GM12865 (cell line): ENCODE measurements around the gene DIAPH1.
A peak's percentile ranks its signal among the peaks of the same experiment; 100 is the strongest.

Source experiments
- DNase-seq: peaks from one replicate; pipeline ENCODE4 v3.0.0; 2010; ENCODE audit warnings: low read depth
- H3K4me3 ChIP-seq: 2 replicates; pipeline ENCODE4 v1.5.1; 2011; ENCODE audit warnings: mild to moderate bottlenecking, low read depth, low read length, control low read depth
- TF ChIP-seq, protein P1 (sequence below): IDR thresholded peaks from 2 replicates; pipeline ENCODE4 v1.5.1; 2011; ENCODE audit warnings: low read length, control low read depth, low read depth, inconsistent platforms; ENCODE audit not compliant: insufficient read depth; ENCODE audit errors: missing control alignments

DIAPH1 gene

DNA sequence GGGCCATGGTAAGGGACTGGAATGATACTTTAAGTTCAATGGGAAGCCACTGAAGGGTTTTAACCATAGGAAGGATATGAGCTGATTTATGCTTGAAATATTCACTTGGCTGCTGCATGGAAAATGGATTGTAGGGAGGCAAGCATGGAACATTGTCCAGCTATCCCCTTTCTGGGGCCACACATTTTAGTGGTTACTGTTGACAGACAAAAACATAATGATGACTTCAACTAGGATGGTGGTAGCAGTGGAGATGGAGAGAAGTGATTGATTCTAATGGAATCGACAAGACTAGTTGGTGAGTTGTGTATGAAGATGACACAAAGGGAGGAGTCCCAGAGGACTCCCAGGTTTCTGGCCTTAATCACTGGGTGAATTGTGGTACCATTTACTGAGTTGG is 38.6 kb upstream of the DIAPH1 start:
- no peak for DNase-seq
- TF ChIP-seq, protein P1, sequence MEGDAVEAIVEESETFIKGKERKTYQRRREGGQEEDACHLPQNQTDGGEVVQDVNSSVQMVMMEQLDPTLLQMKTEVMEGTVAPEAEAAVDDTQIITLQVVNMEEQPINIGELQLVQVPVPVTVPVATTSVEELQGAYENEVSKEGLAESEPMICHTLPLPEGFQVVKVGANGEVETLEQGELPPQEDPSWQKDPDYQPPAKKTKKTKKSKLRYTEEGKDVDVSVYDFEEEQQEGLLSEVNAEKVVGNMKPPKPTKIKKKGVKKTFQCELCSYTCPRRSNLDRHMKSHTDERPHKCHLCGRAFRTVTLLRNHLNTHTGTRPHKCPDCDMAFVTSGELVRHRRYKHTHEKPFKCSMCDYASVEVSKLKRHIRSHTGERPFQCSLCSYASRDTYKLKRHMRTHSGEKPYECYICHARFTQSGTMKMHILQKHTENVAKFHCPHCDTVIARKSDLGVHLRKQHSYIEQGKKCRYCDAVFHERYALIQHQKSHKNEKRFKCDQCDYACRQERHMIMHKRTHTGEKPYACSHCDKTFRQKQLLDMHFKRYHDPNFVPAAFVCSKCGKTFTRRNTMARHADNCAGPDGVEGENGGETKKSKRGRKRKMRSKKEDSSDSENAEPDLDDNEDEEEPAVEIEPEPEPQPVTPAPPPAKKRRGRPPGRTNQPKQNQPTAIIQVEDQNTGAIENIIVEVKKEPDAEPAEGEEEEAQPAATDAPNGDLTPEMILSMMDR = no peak
- no peak overlapping the region for H3K4me3 ChIP-seq

- TF ChIP-seq, protein P1 = no peak
- H3K4me3 ChIP-seq = no peak overlapping the region
- DNase-seq = no peak
Observed at GRCh38 chr5:141656396-141656795, 37.6 kb upstream of the DIAPH1 start.

- DNase-seq = no peak
- H3K4me3 ChIP-seq = no peak overlapping the region
- TF ChIP-seq, protein P1 = no peak
Observed at GRCh38 chr5:141655020-141655419, 36.2 kb upstream of the DIAPH1 start.

- DNase-seq = no peak
- no peak overlapping the region for H3K4me3 ChIP-seq
Observed at GRCh38 chr5:141654298-141654697, 35.5 kb upstream of the DIAPH1 start.

DNA sequence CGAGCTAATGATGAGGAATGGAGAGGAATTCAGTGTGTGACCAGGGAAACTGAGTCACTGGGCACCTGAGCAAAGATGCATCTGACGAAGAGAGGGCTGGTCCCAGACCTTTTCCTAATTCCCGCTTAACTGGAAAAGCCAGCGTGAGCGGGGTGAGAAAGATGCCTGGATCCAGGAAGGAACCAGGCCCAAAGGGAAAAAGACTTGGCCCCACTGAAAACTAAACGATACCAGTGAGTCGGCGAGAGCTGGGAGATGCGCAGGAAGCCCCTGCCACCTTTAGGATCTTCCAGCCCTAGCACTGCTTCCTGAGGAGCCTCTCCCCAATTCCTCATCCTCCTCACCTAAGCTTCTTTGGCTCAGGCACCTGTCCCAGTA is 32.9 kb upstream of the DIAPH1 start:
- peak overlapping the region; percentile 67 for H3K4me3 ChIP-seq
- no peak for DNase-seq
- TF ChIP-seq, protein P1 = no peak

More at GRCh38 chr5:141654298-141654697, 35.5 kb upstream of the DIAPH1 start:
- TF ChIP-seq, protein P1 = no peak

DNA sequence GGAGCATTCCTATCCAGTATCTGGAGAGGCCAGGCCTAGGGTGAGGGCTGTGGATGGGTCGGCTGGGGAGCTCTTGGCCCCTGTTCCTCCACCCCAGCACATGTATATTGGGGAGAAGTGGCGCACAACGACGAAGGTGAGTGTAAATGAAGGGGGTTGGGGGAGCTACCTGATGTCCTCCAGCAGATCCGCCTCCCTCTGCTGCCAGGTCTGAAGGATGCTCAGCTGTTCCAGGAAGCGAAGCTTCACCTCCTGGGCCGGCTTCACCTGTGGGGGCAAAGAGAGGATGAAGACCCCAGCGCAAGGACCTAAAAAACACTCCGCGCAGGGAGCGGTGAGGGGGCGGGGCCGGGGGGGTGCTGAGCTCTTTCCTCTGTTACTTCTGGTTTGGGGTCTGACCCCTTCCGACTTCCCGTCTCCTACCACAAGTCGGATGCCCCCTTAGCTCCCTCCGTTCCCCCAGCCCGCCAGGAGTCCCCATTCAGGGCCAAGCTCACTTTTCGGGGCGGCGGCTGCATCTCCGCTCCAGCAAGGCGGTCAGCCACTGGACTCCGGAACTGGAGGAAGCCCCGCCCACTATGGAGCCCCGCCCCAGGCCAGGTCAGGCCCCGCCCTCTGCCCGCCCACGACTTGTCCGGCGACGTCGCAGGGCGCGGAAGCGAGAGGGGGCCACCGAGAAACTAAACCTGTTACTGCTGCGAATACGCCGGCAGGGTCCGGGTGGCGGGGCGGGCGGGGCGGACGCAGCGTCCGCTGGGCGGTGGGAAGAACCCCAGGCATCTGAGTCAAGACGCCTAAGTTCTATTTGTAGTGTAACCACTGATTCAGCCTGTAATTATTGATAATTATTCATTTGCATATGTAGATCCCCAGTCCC is 32.3 kb upstream of the DIAPH1 start, which contains the start of gene FCHSD1:
Gene FCHSD1 (minus strand): TSS at position 568 of the 877 bp plus-strand sequence. CDS start 50 bp downstream, at position 518.
- TF ChIP-seq, protein P1 = no peak
- DNase-seq = peak; percentile 94
- H3K4me3 ChIP-seq = peak within 1 kb of the TSS; percentile 67
